PFSK-1 (cell line): ENCODE data around the gene RAB39A.

ENCODE experiments used
- FOXP2 ChIP-seq: optimal IDR thresholded peaks from 2 replicates; pipeline ENCODE3; 2011; ENCODE audit warnings: borderline replicate concordance, control low read depth, inconsistent platforms; ENCODE audit not compliant: insufficient read depth; ENCODE audit errors: extremely low read length, extremely low read depth
- POLR2AphosphoS5 ChIP-seq: IDR thresholded peaks from 2 replicates; pipeline ENCODE4 v1.6.1; 2012; ENCODE audit warnings: low read depth, mild to moderate bottlenecking, control low read depth, low read length, moderate library complexity
- SIN3A ChIP-seq: IDR thresholded peaks from 2 replicates; pipeline ENCODE4 v1.6.1; 2012; ENCODE audit warnings: mild to moderate bottlenecking, low read length, moderate library complexity, borderline replicate concordance; ENCODE audit not compliant: insufficient read depth
- TAF1 ChIP-seq: IDR thresholded peaks from 2 replicates; pipeline ENCODE4 v1.6.1; 2012; ENCODE audit warnings: low read length, control low read depth, borderline replicate concordance; ENCODE audit not compliant: insufficient read depth
- TF ChIP-seq, protein P1 (sequence below), 2 experiments: IDR thresholded peaks; 2 replicates each; pipeline versions ENCODE4 v1.6.1 to v1.8.0; 2011 to 2012; ENCODE audit warnings: low read depth in 2 of 2, low read length in 2 of 2, control low read depth in 1 of 2, inconsistent platforms in 1 of 2, mild to moderate bottlenecking in 1 of 2, moderate library complexity in 1 of 2; ENCODE audit not compliant: insufficient read depth in 1 of 2

DNA sequence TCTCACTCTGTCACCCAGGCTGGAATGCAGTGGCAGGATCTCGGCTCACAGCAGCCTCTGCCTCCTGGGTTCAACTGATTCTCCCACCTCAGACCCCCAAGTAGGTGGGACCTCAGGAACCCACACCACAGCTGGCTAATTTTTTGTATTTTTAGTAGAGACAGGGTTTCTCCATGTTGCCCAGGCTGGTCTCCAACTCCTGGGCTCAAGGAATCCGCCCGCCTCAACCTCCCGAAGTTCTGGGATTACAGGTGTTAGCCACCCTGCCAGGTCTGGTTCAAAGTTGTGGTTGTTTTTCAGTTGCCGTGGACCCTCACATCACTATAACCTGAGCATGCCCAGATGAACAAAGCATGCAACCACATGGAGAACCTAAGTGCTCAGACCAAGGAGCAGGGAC, 13.0 kb upstream of the RAB39A start:
- TF ChIP-seq POLR2AphosphoS5 (no peak), TAF1 (no peak), SIN3A (no peak), FOXP2 (no peak)
- TF ChIP-seq, protein P1, sequence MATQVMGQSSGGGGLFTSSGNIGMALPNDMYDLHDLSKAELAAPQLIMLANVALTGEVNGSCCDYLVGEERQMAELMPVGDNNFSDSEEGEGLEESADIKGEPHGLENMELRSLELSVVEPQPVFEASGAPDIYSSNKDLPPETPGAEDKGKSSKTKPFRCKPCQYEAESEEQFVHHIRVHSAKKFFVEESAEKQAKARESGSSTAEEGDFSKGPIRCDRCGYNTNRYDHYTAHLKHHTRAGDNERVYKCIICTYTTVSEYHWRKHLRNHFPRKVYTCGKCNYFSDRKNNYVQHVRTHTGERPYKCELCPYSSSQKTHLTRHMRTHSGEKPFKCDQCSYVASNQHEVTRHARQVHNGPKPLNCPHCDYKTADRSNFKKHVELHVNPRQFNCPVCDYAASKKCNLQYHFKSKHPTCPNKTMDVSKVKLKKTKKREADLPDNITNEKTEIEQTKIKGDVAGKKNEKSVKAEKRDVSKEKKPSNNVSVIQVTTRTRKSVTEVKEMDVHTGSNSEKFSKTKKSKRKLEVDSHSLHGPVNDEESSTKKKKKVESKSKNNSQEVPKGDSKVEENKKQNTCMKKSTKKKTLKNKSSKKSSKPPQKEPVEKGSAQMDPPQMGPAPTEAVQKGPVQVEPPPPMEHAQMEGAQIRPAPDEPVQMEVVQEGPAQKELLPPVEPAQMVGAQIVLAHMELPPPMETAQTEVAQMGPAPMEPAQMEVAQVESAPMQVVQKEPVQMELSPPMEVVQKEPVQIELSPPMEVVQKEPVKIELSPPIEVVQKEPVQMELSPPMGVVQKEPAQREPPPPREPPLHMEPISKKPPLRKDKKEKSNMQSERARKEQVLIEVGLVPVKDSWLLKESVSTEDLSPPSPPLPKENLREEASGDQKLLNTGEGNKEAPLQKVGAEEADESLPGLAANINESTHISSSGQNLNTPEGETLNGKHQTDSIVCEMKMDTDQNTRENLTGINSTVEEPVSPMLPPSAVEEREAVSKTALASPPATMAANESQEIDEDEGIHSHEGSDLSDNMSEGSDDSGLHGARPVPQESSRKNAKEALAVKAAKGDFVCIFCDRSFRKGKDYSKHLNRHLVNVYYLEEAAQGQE (IDR thresholded peaks at IDR 0.05; ENCODE audit: insufficient read depth in 1 of 2, low read depth in 2 of 2, low read length in 2 of 2): no peak
